Measurements from ENCODE around the gene KIF14. TPM values are rescaled to one million over a fixed set of nuclear protein-coding genes. Genes with fewer than 3 reads are reported as not detected.
A peak's percentile ranks its signal among the peaks of the same experiment; 100 is the strongest.

KIF14 gene
- polyA plus RNA-seq, 3 donors = 0.03 to 0.18 (median 0.05) TPM

DNA sequence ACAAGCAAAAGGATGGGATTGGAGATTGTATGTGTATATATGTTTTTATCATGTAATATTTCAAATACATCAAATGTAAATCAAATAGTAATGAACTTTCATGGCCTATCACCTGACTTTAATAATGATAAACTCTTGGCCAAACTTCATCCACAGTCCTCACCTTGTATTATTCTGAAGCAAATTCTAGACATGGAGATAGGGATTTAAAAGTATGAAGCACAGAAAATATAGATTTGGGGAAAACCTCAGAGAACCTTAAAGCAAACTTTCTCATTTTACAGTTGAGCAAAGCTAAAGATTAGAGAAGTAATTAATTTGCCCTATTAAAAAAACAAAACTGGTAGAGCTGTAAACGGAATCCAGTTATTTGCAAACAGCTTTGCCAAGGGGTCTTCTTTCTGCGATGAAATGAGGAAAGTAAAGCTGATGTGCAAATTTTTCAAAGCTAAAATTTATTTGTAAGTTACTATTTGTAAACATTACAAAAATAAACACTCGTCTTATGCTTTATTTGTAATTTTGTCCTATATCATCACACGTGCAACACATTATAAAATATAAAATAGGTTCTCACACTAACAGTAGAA, 19.9 kb upstream of the KIF14 start:
- WGBS (ENCODE audit: insufficient coverage) = no CpG with 5 or more reads among the region's 4 CpGs
- peaks cover 0 to 11% of the 10 kb centered on the region in 2 donors for H3K36me3 ChIP-seq (replicated peaks in 1 of 2; ENCODE audit: control insufficient read depth in 1 of 2, insufficient read depth in 2 of 2, low read length in 2 of 2)
- H3K9ac ChIP-seq (ENCODE audit: insufficient read depth, low read length, poor library complexity, severe bottlenecking) = no peak overlapping the region
- peak overlapping the region; percentile 73 for H3K4me2 ChIP-seq (replicated peaks; ENCODE audit: extremely low read depth, low read length, poor library complexity, severe bottlenecking)
- TF ChIP-seq, protein P1, sequence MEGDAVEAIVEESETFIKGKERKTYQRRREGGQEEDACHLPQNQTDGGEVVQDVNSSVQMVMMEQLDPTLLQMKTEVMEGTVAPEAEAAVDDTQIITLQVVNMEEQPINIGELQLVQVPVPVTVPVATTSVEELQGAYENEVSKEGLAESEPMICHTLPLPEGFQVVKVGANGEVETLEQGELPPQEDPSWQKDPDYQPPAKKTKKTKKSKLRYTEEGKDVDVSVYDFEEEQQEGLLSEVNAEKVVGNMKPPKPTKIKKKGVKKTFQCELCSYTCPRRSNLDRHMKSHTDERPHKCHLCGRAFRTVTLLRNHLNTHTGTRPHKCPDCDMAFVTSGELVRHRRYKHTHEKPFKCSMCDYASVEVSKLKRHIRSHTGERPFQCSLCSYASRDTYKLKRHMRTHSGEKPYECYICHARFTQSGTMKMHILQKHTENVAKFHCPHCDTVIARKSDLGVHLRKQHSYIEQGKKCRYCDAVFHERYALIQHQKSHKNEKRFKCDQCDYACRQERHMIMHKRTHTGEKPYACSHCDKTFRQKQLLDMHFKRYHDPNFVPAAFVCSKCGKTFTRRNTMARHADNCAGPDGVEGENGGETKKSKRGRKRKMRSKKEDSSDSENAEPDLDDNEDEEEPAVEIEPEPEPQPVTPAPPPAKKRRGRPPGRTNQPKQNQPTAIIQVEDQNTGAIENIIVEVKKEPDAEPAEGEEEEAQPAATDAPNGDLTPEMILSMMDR (IDR thresholded peaks at IDR 0.05) = no peak
- peaks cover 37 to 42% of the 10 kb centered on the region in 2 donors for H3K4me1 ChIP-seq (ENCODE audit: control insufficient read depth in 1 of 2, insufficient read depth in 2 of 2, low read length in 2 of 2)
- no peaks in the 10 kb centered on the region for H3K9me3 ChIP-seq (replicated peaks in 1 of 2; ENCODE audit: control insufficient read depth in 1 of 2, insufficient read depth in 1 of 2, low read length in 2 of 2)
- H3K4me3 ChIP-seq (replicated peaks in 1 of 3; ENCODE audit: low read depth in 2 of 3, low read length in 3 of 3) = peak overlapping the region in 1 of 3 experiments; percentile 61
- Mint-ChIP-seq H3K27ac (peak overlapping the region; percentile 91 to 98 (median 95)), H3K27me3 (ENCODE audit: low read depth in 3 of 3) (peaks cover 0 to 2% (median 2%) of the 10 kb centered on the region in 3 donors), H3K4me1 (peaks cover 34% of the 10 kb centered on the region), H3K9me3 (no peaks in the 10 kb centered on the region), H3K4me3 (peak overlapping the region in 1 of 2 donors; percentile 72), H3K36me3 (peaks cover 12 to 16% of the 10 kb centered on the region in 2 donors)
- no peaks in the 10 kb centered on the region for H3K79me2 ChIP-seq (ENCODE audit: insufficient read depth, low read length)
- no peak for DNase-seq
- intact Hi-C loops (cut with micrococcal nuclease) = no loop called here
- H3K27ac ChIP-seq (ENCODE audit: low read depth in 1 of 2, low read length in 2 of 2) = peak overlapping the region; percentile 34 to 87
- no peak overlapping the region for H2AFZ ChIP-seq (ENCODE audit: insufficient read depth, low read depth, low read length, poor library complexity, severe bottlenecking)
- H4K20me1 ChIP-seq (ENCODE audit: insufficient read depth, low read length) = no peaks in the 10 kb centered on the region
- H3K27me3 ChIP-seq (ENCODE audit: control insufficient read depth in 2 of 2, insufficient read depth in 2 of 2, low read length in 2 of 2) = no peaks in the 10 kb centered on the region

DNA sequence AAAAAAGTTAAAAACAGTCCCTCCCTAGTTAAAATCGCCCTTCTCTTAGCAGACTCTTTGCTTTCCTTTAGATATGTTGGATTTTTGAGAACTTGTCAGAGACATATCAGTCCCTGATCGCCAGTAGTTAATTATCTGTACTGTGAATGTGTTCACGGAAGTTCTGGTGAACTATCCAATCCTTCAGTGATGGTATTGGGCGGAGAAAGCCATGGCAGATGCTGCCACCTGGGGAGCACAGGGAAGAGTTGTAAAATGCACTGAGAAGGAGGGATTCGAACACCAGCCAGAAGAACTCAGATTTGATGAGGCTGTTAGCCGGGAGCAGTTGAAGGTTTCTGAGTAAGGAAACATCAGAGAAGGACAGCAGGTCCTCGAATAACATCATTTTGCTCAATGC, 17.5 kb upstream of the KIF14 start:
- DNase-seq = no peak
- no peak overlapping the region for H3K4me2 ChIP-seq (replicated peaks; ENCODE audit: extremely low read depth, low read length, poor library complexity, severe bottlenecking)
- Mint-ChIP-seq H3K27me3 (ENCODE audit: low read depth in 3 of 3) (peaks cover 0 to 2% (median 2%) of the 10 kb centered on the region in 3 donors), H3K4me3 (no peak overlapping the region), H3K27ac (peak overlapping the region in 3 of 7 donors; percentile 49 to 98 (median 73)), H3K36me3 (peaks cover 0 to 3% of the 10 kb centered on the region in 2 donors), H3K9me3 (no peaks in the 10 kb centered on the region), H3K4me1 (peaks cover 27% of the 10 kb centered on the region)
- no peak overlapping the region for H3K4me3 ChIP-seq (replicated peaks in 1 of 3; ENCODE audit: low read depth in 2 of 3, low read length in 3 of 3)
- H3K9me3 ChIP-seq (replicated peaks in 1 of 2; ENCODE audit: control insufficient read depth in 1 of 2, insufficient read depth in 1 of 2, low read length in 2 of 2) = no peaks in the 10 kb centered on the region
- H2AFZ ChIP-seq (ENCODE audit: insufficient read depth, low read depth, low read length, poor library complexity, severe bottlenecking) = no peak overlapping the region
- H3K36me3 ChIP-seq (replicated peaks in 1 of 2; ENCODE audit: control insufficient read depth in 1 of 2, insufficient read depth in 2 of 2, low read length in 2 of 2) = no peaks in the 10 kb centered on the region
- 98% methylated on average over 5 of the region's 7 CpGs for WGBS (ENCODE audit: insufficient coverage)
- no peak overlapping the region for H3K27ac ChIP-seq (ENCODE audit: low read depth in 1 of 2, low read length in 2 of 2)
- H3K27me3 ChIP-seq (ENCODE audit: control insufficient read depth in 2 of 2, insufficient read depth in 2 of 2, low read length in 2 of 2) = no peaks in the 10 kb centered on the region
- no peak overlapping the region for H3K9ac ChIP-seq (ENCODE audit: insufficient read depth, low read length, poor library complexity, severe bottlenecking)
- peaks cover 34 to 38% of the 10 kb centered on the region in 2 donors for H3K4me1 ChIP-seq (ENCODE audit: control insufficient read depth in 1 of 2, insufficient read depth in 2 of 2, low read length in 2 of 2)
- no peaks in the 10 kb centered on the region for H4K20me1 ChIP-seq (ENCODE audit: insufficient read depth, low read length)
- TF ChIP-seq, protein P1 (IDR thresholded peaks at IDR 0.05) = no peak
- H3K79me2 ChIP-seq (ENCODE audit: insufficient read depth, low read length) = no peaks in the 10 kb centered on the region
- intact Hi-C loops (cut with micrococcal nuclease) = no loop called here

All from CD14-positive monocyte (primary cell).